ENCODE results near the gene DNAJC10.
"Not testable (repeated sequence)": the region's sequence is repeated elsewhere in the genome, so short reads cannot be mapped to it uniquely, and the experiment has no call there.

The DNAJC10 gene

GRCh38 chr2:182715892-182716649, at the start of gene DNAJC10:
Gene DNAJC10 (plus strand): TSS chr2:182716257. CDS start chr2:182718087, 1,830 bp downstream.
- peak; percentile 36 to 96 (median 87) for DNase-seq

- DNase-seq = no peak
Measured at GRCh38 chr2:182666674-182667314, 49.3 kb upstream of the DNAJC10 start.

GRCh38 chr2:182667315-182667695, 48.8 kb upstream of the DNAJC10 start:
- DNase-seq = no peak

GRCh38 chr2:182668671-182669070, 47.4 kb upstream of the DNAJC10 start:
- DNase-seq = no peak

GRCh38 chr2:182672466-182673165, 43.4 kb upstream of the DNAJC10 start:
- no peak for DNase-seq

- DNase-seq = no peak
Measured at GRCh38 chr2:182680837-182681236, 35.2 kb upstream of the DNAJC10 start.

- no peak for DNase-seq
Measured at GRCh38 chr2:182682210-182682609, 33.8 kb upstream of the DNAJC10 start.

- DNase-seq = peak in 1 of 56 donors; percentile 1
Measured at GRCh38 chr2:182685559-182685958, 30.5 kb upstream of the DNAJC10 start.

GRCh38 chr2:182686763-182687162, 29.3 kb upstream of the DNAJC10 start:
- not testable (repeated sequence) for DNase-seq

GRCh38 chr2:182694189-182694588, 21.9 kb upstream of the DNAJC10 start:
- no peak for DNase-seq

GRCh38 chr2:182695776-182696175, 20.3 kb upstream of the DNAJC10 start:
- no peak for DNase-seq

- DNase-seq = no peak
Measured at GRCh38 chr2:182698671-182699070, 17.4 kb upstream of the DNAJC10 start.

GRCh38 chr2:182705761-182706160, 10.3 kb upstream of the DNAJC10 start:
- no peak for DNase-seq

GRCh38 chr2:182706751-182707150, 9.3 kb upstream of the DNAJC10 start:
- DNase-seq = no peak

- DNase-seq = no peak
Measured at GRCh38 chr2:182713601-182714000, 2.5 kb upstream of the DNAJC10 start.

- no peak for DNase-seq
Measured at GRCh38 chr2:182715121-182715891, 751 bp upstream of the DNAJC10 start.

- DNase-seq = peak in 9 of 56 donors; percentile 11 to 50 (median 22)
Measured at GRCh38 chr2:182716650-182716979, 558 bp downstream of the DNAJC10 start.

GRCh38 chr2:182717416-182717815, 1.4 kb downstream of the DNAJC10 start:
- DNase-seq = no peak

GRCh38 chr2:182717816-182718215, 1.8 kb downstream of the DNAJC10 start:
- no peak for DNase-seq

GRCh38 chr2:182718459-182718858, 2.4 kb downstream of the DNAJC10 start:
- DNase-seq = no peak

GRCh38 chr2:182719116-182719515, 3.1 kb downstream of the DNAJC10 start:
- DNase-seq = not testable (repeated sequence)

- no peak for DNase-seq
Measured at GRCh38 chr2:182724656-182725055, 8.6 kb downstream of the DNAJC10 start.

Data from amygdala (tissue), 56 donors.